Measurements from ENCODE around the gene CST4. TPM values are rescaled to one million over a fixed set of nuclear protein-coding genes. Genes with fewer than 3 reads are reported as not detected.
A peak's percentile ranks its signal among the peaks of the same experiment; 100 is the strongest.
"Not testable (repeated sequence)": the region's sequence is repeated elsewhere in the genome, so short reads cannot be mapped to it uniquely, and the experiment has no call there.

The CST4 gene
- total and polyA plus RNA-seq, 7 donors, result not detected

DNA sequence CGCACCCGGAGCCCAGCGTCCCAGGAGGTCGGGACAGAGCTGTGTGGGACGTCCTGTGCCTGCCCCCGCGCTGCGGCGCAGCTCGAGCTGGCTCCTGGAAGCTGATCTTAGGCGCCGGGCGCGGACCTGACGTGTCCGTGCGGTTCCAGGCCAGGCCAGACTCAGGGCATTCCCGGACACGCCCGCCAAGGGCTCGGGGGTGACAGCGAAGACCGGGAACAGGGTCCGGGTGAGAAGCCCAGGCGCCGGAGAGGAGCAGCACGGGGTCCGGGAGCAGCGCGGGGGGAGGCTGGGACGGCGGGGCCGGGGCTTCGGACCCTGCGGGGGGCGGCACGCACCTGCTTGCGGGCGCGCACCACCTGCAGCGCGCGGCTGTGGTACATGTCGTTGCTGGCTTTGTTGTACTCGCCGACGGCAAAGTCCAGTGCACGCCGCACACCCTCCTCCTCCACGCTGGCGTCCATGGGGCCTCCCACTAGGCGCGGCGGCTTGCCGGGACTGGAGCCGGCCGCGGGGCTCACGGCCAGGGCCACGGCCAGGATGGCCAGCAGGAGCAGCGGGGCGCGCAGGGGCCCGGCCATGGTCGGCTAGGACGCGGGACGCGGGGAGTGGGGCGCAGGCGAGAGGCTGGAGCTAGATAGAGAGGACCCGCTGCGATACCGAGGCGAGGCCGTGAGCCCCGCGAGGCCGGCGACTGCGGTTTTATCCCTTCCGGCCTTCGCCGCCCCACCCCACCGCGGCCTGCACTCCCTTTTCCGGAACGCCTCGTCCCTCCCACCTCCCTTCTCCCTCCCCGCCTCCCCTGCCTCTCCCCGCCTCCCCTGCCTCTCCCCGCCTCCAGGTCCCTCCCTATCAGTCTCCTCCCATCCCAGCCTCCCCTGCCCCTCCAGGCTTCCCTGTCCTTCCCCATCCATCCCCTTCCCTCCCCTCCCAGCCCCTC is 51.3 kb downstream of the CST4 start, which contains the start of gene CST3:
Gene CST3 (minus strand): TSS at position 674 of the 940 bp plus-strand sequence. CDS start 93 bp downstream, at position 581.
- peaks cover 0 to 20% of the 10 kb centered on the region in 2 donors for H3K36me3 ChIP-seq (ENCODE audit: insufficient read depth in 1 of 2, low read depth in 1 of 2)
- H3K27me3 ChIP-seq (ENCODE audit: insufficient read depth in 3 of 3, low read length in 2 of 3), result no peaks in the 10 kb centered on the region
- TF ChIP-seq, protein P1, sequence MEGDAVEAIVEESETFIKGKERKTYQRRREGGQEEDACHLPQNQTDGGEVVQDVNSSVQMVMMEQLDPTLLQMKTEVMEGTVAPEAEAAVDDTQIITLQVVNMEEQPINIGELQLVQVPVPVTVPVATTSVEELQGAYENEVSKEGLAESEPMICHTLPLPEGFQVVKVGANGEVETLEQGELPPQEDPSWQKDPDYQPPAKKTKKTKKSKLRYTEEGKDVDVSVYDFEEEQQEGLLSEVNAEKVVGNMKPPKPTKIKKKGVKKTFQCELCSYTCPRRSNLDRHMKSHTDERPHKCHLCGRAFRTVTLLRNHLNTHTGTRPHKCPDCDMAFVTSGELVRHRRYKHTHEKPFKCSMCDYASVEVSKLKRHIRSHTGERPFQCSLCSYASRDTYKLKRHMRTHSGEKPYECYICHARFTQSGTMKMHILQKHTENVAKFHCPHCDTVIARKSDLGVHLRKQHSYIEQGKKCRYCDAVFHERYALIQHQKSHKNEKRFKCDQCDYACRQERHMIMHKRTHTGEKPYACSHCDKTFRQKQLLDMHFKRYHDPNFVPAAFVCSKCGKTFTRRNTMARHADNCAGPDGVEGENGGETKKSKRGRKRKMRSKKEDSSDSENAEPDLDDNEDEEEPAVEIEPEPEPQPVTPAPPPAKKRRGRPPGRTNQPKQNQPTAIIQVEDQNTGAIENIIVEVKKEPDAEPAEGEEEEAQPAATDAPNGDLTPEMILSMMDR (IDR thresholded peaks at IDR 0.05), result no peak
- intact Hi-C loops (cut with DNase I), result loop anchor here in 1 of 2 donors (5.0 to 10.0 kb wide), 2 partner anchors 275 to 483 kb away; partner anchors contain the start of gene GZF1
- H3K4me3 ChIP-seq, result peak within 1 kb of the TSS; percentile 99
- H3K9me3 ChIP-seq, result no peaks in the 10 kb centered on the region
- peak; percentile 61 to 76 (median 70) for ATAC-seq
- H3K27ac ChIP-seq, result peak within 1 kb of the TSS; percentile 100
- DNase-seq, result peak; percentile 93 to 96
- H3K4me1 ChIP-seq, result peaks cover 61% of the 10 kb centered on the region
- 0 to 1% (median 1%) methylated on average over 64 to 91 of the region's 92 CpGs for WGBS, 3 donors

DNA sequence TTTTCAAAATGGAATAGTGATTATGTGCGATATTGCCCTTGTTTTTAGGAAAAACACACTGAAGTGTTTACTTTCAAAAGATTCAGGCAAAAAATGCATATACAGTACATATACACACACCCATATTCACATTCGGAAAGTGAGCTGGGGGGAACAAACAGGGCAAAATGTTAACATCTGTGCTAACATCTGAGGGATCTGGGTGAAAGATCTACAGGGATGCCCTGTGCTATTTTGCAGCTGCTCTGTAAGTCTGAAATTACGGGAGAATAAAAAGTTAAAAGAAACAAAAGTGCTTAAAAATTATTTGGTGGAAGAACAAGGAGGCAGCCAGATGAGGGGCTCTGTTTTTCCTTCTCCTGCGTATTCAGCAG is 51.9 kb downstream of the CST4 start:
- 12 to 19% (median 14%) methylated on average over 4 of the region's 4 CpGs for WGBS, 3 donors
- H3K4me3 ChIP-seq, result peak overlapping the region; percentile 99
- H3K36me3 ChIP-seq (ENCODE audit: insufficient read depth in 1 of 2, low read depth in 1 of 2), result peaks cover 0 to 26% of the 10 kb centered on the region in 2 donors
- H3K4me1 ChIP-seq, result peaks cover 60% of the 10 kb centered on the region
- intact Hi-C loops (cut with DNase I), result loop anchor here in 1 of 2 donors (5.0 to 10.0 kb wide), 2 partner anchors 275 to 482 kb away; partner anchors contain the start of gene GZF1
- H3K27me3 ChIP-seq (ENCODE audit: insufficient read depth in 3 of 3, low read length in 2 of 3), result no peaks in the 10 kb centered on the region
- TF ChIP-seq, protein P1 (IDR thresholded peaks at IDR 0.05), result no peak
- ATAC-seq (no peak), DNase-seq (no peak)
- no peaks in the 10 kb centered on the region for H3K9me3 ChIP-seq
- H3K27ac ChIP-seq, result peak overlapping the region; percentile 100

DNA sequence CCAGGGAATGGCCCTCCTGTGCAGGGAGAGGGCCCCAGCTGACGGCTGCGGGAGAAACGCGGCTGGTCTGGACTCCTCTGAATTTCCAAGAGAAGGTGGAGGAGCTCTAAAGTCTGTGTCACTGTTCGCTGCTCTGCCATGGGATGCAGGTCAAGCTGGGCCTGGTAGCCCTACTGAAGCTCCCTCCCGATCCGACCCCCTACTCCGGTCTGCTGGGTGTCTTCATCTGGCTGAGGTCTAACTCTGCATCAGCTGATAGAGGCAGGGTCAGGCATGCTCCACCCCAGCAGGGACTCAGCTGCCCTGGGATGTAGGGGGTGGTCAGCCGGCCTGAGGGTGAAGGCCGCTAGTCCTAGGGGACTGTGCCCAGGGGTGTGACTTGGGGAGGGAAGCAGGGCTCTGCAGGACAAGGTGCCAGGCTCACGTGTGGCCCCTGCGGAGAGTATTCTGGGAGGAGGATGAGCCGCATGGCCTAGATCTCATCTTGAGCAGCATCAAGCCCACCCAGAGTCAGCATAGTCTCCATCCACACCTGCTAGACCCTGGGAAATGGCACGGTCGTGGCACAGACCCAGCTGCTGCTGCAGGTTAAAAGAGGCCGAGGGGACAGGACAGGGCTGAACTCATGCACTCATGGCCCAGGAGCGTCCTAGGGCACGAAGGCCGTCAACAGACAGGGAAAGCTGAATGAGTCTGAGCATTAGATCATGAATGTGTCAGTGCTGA is 52.5 kb downstream of the CST4 start:
- intact Hi-C loops (cut with DNase I), result loop anchor here in 1 of 2 donors (5.0 to 10.0 kb wide), 2 partner anchors 274 to 482 kb away; partner anchors contain the start of gene GZF1
- Histone ChIP-seq H3K27ac (peak overlapping the region; percentile 100), H3K9me3 (no peaks in the 10 kb centered on the region), H3K4me3 (peak overlapping the region; percentile 99), H3K4me1 (peaks cover 55% of the 10 kb centered on the region), H3K36me3 (ENCODE audit: insufficient read depth in 1 of 2, low read depth in 1 of 2) (peaks cover 0 to 29% of the 10 kb centered on the region in 2 donors), H3K27me3 (ENCODE audit: insufficient read depth in 3 of 3, low read length in 2 of 3) (no peaks in the 10 kb centered on the region)
- ATAC-seq (peak in 2 of 4 donors; percentile 19 to 42), DNase-seq (peak in 1 of 2 donors; percentile 76)
- WGBS, 3 donors, result 26 to 41% (median 26%) methylated on average over 19 of the region's 19 CpGs
- TF ChIP-seq, protein P1 (IDR thresholded peaks at IDR 0.05), result no peak

DNA sequence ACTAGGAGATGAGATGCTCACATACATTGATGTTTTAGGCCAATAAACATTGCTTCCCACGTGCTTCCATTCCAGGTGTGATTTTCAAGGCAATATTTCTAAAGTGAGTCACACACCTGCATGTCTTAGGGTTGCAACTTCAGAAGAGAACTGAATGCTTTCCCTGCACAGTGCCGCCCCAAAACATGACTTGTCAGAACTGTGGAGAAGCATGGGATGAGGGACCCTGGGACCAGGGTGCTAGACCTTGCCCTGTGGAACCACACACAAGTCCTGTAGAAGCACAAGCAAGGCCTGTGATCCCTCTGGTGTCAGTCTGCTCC is 53.1 kb downstream of the CST4 start:
- peak overlapping the region; percentile 99 for H3K4me3 ChIP-seq
- H3K4me1 ChIP-seq, result peaks cover 49% of the 10 kb centered on the region
- not testable (repeated sequence) for DNase-seq; H3K27me3 ChIP-seq (ENCODE audit: insufficient read depth in 3 of 3, low read length in 2 of 3); H3K9me3 ChIP-seq
- ATAC-seq, result peak in 1 of 4 donors; percentile 9
- 23 to 35% (median 29%) methylated on average over 1 of the region's 2 CpGs for WGBS, 3 donors
- intact Hi-C loops (cut with DNase I), result loop anchor here in 1 of 2 donors (5.0 to 10.0 kb wide), 2 partner anchors 273 to 481 kb away; partner anchors contain the start of gene GZF1
- peak overlapping the region; percentile 100 for H3K27ac ChIP-seq
- H3K36me3 ChIP-seq (ENCODE audit: insufficient read depth in 1 of 2, low read depth in 1 of 2), result peaks cover 0 to 29% of the 10 kb centered on the region in 2 donors

Other genes starting within 250 kb of the CST4 start
- not detected for gene CSTL1, start 249.4 kb downstream of the CST4 start, total RNA-seq
- not detected for gene CSTL1, start 249.4 kb downstream of the CST4 start, polyA plus RNA-seq
- not detected for gene CST11, start 236.2 kb downstream of the CST4 start, total RNA-seq
- gene CST11, start 236.2 kb downstream of the CST4 start, polyA plus RNA-seq, result not detected
- gene CST8, start 197.9 kb downstream of the CST4 start, total RNA-seq, result not detected
- not detected for gene CST8, start 197.9 kb downstream of the CST4 start, polyA plus RNA-seq
- not detected for gene CST9L, start 120.6 kb downstream of the CST4 start, total RNA-seq
- not detected for gene CST9L, start 120.6 kb downstream of the CST4 start, polyA plus RNA-seq
- not detected for gene CST9, start 83.1 kb downstream of the CST4 start, total RNA-seq
- not detected for gene CST9, start 83.1 kb downstream of the CST4 start, polyA plus RNA-seq
- gene CST3, start 51.1 kb downstream of the CST4 start, total RNA-seq, result 100 to 1,000 TPM; 422 to 713 (median 508) TPM
- gene CST3, start 51.1 kb downstream of the CST4 start, polyA plus RNA-seq, result 100 to 1,000 TPM; 374 to 415 (median 394) TPM
- gene CST1, start 61.9 kb upstream of the CST4 start, total RNA-seq, result not detected
- gene CST1, start 61.9 kb upstream of the CST4 start, polyA plus RNA-seq, result not detected
- gene CST2, start 137.7 kb upstream of the CST4 start, total RNA-seq, result not detected
- not detected for gene CST2, start 137.7 kb upstream of the CST4 start, polyA plus RNA-seq
- gene CST5, start 190.7 kb upstream of the CST4 start, total RNA-seq, result not detected
- not detected for gene CST5, start 190.7 kb upstream of the CST4 start, polyA plus RNA-seq

All from psoas muscle (tissue), 8 donors.